GM10266 (cell line): Measurements from ENCODE around the gene HSPA12B.

ENCODE experiments used
- DNase-seq: peaks from one replicate; pipeline ENCODE4 v3.0.0; 2012; ENCODE audit errors: extremely low spot score
- CTCF ChIP-seq: IDR thresholded peaks from 2 replicates; pipeline ENCODE4 v1.5.1; 2012; ENCODE audit warnings: mild to moderate bottlenecking, low read depth; ENCODE audit not compliant: control insufficient read depth, insufficient read depth; ENCODE audit errors: missing control alignments

HSPA12B gene

DNA sequence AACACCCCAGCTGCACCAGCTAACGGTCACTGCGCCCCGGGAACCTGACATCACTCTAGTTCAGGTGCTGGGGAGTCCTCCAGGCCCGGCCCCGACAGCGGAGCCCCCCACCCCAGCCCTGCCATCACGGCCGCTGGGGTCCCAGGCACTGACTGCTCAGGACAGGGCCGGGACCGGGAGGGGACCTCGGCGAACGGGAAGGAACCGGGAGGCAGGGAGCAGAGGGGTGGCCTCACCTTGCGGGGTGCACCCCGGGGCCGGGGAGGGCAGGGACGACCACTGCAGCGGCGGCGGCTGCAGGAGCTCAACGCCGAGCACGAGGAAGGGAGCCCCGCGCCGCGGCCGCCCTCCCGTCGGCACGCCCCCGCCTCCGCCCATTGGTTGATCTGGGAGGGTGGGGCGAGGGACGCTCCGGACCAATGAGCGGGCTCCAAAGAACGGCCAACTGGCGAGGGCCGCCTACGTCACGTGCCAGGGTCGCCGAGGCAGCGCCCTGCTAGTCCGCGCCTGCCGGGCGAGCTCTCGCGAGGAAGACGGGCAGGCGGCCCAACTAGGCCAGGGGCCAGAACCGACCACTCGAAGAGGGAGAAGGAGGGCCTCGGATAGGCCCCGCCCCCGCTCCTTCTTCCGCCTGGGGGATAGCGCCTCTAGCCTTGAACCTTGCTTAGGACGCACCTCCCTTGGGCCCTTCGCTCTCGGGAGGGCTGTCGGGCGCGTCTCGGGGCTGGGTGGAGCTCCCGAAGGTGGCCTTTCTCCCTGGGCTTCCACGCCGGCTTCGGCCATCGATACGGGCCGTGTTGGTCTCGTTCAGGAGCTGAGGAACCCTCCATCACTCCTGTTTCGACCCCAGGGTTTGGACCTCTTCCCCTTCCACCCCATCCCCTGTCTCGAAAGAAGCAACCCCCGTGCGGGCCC lies 35.2 kb downstream of the HSPA12B start, which contains the start of gene ADISSP:
Gene ADISSP, minus strand, starts transcription at position 327 of the 915 bp plus-strand sequence. CDS start 7,653 bp downstream, outside the sequence.
- peak; percentile 99 for DNase-seq
- TF ChIP-seq CTCF: peak; percentile 33

GRCh38 chr20:3768342-3769130 lies 36.1 kb downstream of the HSPA12B start:
- TF ChIP-seq CTCF: peak; percentile 71
- DNase-seq: peak; percentile 82

GRCh38 chr20:3771552-3772058 lies 39.1 kb downstream of the HSPA12B start:
- TF ChIP-seq CTCF: no peak
- DNase-seq: no peak

DNA sequence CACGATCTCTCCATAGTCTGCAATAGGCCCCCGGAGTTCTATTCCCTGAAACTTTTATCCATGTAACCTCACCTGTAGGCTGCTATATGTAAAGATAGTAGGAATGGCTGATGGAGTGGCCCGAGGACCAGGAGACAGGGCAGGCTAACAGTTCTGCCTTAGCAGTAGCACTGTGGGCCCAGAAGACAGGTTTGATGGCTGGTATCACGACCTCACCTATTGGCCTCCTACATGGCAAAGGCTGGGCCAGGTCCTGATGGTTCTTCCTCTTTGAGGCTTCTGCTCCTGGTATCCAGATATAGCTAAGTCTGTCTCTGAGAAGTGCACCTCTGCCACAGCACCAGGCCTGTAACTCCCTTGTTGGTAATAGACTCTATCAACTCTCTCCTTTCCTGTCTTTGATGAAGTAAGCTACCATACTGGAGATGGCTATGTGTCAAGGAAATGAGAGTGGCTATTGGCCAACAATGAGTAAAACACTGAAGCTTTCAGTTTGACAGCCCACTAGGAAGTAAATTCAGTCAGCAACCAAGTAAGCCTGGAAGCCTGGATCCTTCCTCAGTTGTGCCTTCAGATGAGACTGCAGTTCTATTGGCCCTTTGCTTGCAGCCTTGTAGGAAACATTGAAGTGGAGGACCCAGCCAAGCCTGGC lies 43.1 kb downstream of the HSPA12B start:
- DNase-seq: no peak
- no peak for TF ChIP-seq CTCF

- no peak for TF ChIP-seq CTCF
- no peak for DNase-seq
Measured at GRCh38 chr20:3777381-3777715, 44.9 kb downstream of the HSPA12B start.

- no peak for TF ChIP-seq CTCF
- no peak for DNase-seq
Measured at GRCh38 chr20:3777716-3778629, 45.5 kb downstream of the HSPA12B start.
